ENCODE measurements around the gene GRB10.

DNA sequence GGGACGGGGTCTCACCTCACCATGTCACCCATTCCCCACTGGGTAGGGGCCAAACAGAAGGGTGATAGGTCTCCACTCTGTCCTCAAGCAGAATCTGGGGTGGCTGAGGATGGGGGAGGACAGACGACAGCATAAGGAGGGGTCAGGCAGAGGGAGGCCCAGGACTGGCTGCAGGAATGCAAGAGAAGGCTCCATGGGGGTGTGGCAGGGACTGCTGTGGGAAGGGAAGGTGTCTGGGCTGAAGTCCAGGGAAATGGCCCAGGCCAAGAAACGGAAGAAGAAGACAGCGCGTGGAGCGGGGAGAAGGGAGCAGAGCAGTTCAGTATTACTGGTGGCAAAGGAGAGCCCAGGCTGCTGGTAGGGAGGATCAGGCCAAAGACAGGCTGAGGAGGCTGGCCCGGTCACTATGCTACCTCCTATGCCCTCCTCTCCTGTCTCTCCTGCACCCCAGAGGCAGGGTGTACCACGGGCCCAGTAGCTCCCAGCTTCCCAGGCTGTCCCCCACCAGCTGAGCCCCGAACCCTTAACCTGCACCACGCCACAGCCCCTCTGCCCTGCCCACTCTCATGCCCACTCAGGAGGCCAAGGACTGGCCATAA, 60.9 kb downstream of the GRB10 start:
- TF ChIP-seq, protein P1, sequence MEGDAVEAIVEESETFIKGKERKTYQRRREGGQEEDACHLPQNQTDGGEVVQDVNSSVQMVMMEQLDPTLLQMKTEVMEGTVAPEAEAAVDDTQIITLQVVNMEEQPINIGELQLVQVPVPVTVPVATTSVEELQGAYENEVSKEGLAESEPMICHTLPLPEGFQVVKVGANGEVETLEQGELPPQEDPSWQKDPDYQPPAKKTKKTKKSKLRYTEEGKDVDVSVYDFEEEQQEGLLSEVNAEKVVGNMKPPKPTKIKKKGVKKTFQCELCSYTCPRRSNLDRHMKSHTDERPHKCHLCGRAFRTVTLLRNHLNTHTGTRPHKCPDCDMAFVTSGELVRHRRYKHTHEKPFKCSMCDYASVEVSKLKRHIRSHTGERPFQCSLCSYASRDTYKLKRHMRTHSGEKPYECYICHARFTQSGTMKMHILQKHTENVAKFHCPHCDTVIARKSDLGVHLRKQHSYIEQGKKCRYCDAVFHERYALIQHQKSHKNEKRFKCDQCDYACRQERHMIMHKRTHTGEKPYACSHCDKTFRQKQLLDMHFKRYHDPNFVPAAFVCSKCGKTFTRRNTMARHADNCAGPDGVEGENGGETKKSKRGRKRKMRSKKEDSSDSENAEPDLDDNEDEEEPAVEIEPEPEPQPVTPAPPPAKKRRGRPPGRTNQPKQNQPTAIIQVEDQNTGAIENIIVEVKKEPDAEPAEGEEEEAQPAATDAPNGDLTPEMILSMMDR (IDR thresholded peaks at IDR 0.05; ENCODE audit: low read depth, low read length): no peak
- TF ChIP-seq EZH2phosphoT487 (IDR thresholded peaks at IDR 0.05; ENCODE audit: low read depth): no peak
